Measurements from ENCODE around the gene PGC.

DNA sequence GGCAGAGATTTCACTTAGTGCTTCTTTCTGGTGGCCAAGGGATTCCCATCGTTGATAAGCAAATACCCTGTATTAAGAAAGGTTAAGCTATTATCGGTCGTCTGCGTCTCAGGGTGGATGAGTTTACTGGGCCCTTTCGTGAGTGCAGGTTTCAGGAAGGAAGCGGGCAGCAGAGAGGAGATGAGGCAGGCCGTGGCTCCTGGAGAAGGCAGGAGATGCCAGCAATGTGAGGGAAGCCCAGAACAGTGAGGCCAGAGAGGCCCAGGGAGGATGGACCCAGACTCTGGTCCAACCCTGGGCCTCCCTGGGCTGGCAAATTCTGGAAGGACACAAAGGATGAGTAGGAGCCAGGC is 23.0 kb downstream of the PGC start:
- TF ChIP-seq, protein P1, sequence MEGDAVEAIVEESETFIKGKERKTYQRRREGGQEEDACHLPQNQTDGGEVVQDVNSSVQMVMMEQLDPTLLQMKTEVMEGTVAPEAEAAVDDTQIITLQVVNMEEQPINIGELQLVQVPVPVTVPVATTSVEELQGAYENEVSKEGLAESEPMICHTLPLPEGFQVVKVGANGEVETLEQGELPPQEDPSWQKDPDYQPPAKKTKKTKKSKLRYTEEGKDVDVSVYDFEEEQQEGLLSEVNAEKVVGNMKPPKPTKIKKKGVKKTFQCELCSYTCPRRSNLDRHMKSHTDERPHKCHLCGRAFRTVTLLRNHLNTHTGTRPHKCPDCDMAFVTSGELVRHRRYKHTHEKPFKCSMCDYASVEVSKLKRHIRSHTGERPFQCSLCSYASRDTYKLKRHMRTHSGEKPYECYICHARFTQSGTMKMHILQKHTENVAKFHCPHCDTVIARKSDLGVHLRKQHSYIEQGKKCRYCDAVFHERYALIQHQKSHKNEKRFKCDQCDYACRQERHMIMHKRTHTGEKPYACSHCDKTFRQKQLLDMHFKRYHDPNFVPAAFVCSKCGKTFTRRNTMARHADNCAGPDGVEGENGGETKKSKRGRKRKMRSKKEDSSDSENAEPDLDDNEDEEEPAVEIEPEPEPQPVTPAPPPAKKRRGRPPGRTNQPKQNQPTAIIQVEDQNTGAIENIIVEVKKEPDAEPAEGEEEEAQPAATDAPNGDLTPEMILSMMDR (IDR thresholded peaks at IDR 0.05), result no peak
- no peak for TF ChIP-seq POLR2AphosphoS5 (IDR thresholded peaks at IDR 0.05)
- no peak for TF ChIP-seq POLR2A (IDR thresholded peaks at IDR 0.05)
- no peak for TF ChIP-seq EP300 (IDR thresholded peaks at IDR 0.05)
